ENCODE results near the gene PRKCB.

Gene PRKCB

GRCh38 chr16:23934610-23935236, 98.9 kb downstream of the PRKCB start:
- CTCF ChIA-PET: no interaction called here
- H3K4me3 ChIP-seq (ENCODE audit: low read depth, low read length): no peak overlapping the region
- TF ChIP-seq, protein P1, sequence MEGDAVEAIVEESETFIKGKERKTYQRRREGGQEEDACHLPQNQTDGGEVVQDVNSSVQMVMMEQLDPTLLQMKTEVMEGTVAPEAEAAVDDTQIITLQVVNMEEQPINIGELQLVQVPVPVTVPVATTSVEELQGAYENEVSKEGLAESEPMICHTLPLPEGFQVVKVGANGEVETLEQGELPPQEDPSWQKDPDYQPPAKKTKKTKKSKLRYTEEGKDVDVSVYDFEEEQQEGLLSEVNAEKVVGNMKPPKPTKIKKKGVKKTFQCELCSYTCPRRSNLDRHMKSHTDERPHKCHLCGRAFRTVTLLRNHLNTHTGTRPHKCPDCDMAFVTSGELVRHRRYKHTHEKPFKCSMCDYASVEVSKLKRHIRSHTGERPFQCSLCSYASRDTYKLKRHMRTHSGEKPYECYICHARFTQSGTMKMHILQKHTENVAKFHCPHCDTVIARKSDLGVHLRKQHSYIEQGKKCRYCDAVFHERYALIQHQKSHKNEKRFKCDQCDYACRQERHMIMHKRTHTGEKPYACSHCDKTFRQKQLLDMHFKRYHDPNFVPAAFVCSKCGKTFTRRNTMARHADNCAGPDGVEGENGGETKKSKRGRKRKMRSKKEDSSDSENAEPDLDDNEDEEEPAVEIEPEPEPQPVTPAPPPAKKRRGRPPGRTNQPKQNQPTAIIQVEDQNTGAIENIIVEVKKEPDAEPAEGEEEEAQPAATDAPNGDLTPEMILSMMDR (IDR thresholded peaks at IDR 0.05; ENCODE audit: insufficient read depth, low read length, missing control alignments): no peak
- POLR2A ChIA-PET: no interaction called here
- no peak for DNase-seq (ENCODE audit: low read depth, low spot score)

GRCh38 chr16:23940111-23940510, 104.3 kb downstream of the PRKCB start:
- ChIA-PET POLR2A (no interaction called here), CTCF (no interaction called here)
- DNase-seq (ENCODE audit: low read depth, low spot score): no peak
- H3K4me3 ChIP-seq (ENCODE audit: low read depth, low read length): no peak overlapping the region
- TF ChIP-seq, protein P1 (IDR thresholded peaks at IDR 0.05; ENCODE audit: insufficient read depth, low read length, missing control alignments): no peak

- DNase-seq (ENCODE audit: low read depth, low spot score): no peak
- ChIA-PET POLR2A (no interaction called here), CTCF (no interaction called here)
- TF ChIP-seq, protein P1 (IDR thresholded peaks at IDR 0.05; ENCODE audit: insufficient read depth, low read length, missing control alignments): no peak
- H3K4me3 ChIP-seq (ENCODE audit: low read depth, low read length): no peak overlapping the region
Measured at GRCh38 chr16:23941025-23941424, 105.2 kb downstream of the PRKCB start.

GRCh38 chr16:23941963-23942564, 106.3 kb downstream of the PRKCB start:
- ChIA-PET POLR2A (no interaction called here), CTCF (no interaction called here)

DNA sequence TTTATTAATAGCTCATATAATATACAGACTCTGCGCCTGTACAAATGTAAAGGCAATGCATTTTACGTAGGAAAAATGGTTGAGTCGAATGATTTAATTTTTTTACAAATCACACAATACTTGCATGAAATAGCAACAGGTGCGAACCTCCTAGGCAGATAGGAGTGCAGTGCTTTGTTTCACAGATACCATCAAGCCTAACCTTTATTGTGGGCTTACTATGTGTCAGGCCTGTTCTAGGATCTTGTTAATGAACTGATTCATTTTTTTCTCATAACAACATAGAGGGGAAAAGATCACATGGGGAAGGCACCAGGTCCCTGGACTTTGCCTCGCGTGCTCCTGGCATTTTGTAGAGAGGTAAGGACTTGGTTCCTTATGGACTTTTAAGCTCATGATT, 107.8 kb downstream of the PRKCB start:
- POLR2A ChIA-PET: no interaction called here
- CTCF ChIA-PET: no interaction called here
- TF ChIP-seq, protein P1 (IDR thresholded peaks at IDR 0.05; ENCODE audit: insufficient read depth, low read length, missing control alignments): no peak
- no peak for DNase-seq (ENCODE audit: low read depth, low spot score)
- H3K4me3 ChIP-seq (ENCODE audit: low read depth, low read length): no peak overlapping the region

More at GRCh38 chr16:23941963-23942564, 106.3 kb downstream of the PRKCB start:
- no peak for DNase-seq (ENCODE audit: low read depth, low spot score)
- TF ChIP-seq, protein P1 (IDR thresholded peaks at IDR 0.05; ENCODE audit: insufficient read depth, low read length, missing control alignments): no peak
- no peak overlapping the region for H3K4me3 ChIP-seq (ENCODE audit: low read depth, low read length)

- DNase-seq (ENCODE audit: low read depth, low spot score): no peak
- CTCF ChIA-PET: no interaction called here
- no peak overlapping the region for H3K4me3 ChIP-seq (ENCODE audit: low read depth, low read length)
- POLR2A ChIA-PET: no interaction called here
- TF ChIP-seq, protein P1 (IDR thresholded peaks at IDR 0.05; ENCODE audit: insufficient read depth, low read length, missing control alignments): no peak
Measured at GRCh38 chr16:23944381-23944780, 108.6 kb downstream of the PRKCB start.

Measured in AG04449 (cell line).